Measurements from ENCODE around the gene CFAP74.

Gene CFAP74

DNA sequence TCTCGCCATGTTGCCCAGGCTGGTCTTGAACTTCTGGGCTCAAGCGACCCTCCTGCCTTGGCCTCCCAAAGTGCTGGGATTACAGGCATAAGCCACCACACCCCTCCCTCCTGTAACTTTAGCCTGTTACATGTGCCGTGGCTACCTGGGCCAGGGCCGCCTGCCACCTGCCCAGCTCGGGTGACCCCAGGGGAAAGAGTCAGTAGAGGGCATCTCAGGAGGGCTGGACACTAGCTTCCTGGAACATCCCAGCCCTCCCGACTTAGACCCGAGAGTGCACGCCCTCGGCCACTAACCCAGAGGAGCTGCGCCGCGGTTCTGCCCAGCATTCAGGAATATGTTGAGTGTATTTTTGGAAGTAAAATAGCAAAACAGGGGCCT, 44.1 kb downstream of the CFAP74 start:
- Histone ChIP-seq H3K4me3 (ENCODE audit: low read depth in 1 of 2, low read length in 2 of 2) (no peak overlapping the region), H2AFZ (ENCODE audit: low read depth, low read length) (no peak overlapping the region), H3K27ac (ENCODE audit: low read length) (no peak overlapping the region), H3K4me2 (ENCODE audit: insufficient read depth, low read length) (no peak overlapping the region), H3K9ac (ENCODE audit: low read depth, low read length) (no peak overlapping the region), H4K20me1 (ENCODE audit: insufficient read depth, low read length) (peaks cover 5% of the 10 kb centered on the region; the same call in 1 of the 2 replicates), H3K27me3 (ENCODE audit: insufficient read depth, low read length, poor library complexity) (no peaks in the 10 kb centered on the region), H3K9me3 (ENCODE audit: insufficient read depth, low read length, severe bottlenecking) (no peaks in the 10 kb centered on the region), H3K36me3 (ENCODE audit: insufficient read depth, low read length) (no peaks in the 10 kb centered on the region), H3K79me2 (ENCODE audit: insufficient read depth, low read length) (no peaks in the 10 kb centered on the region), H3K4me1 (ENCODE audit: insufficient read depth, low read length) (no peaks in the 10 kb centered on the region)
- no peak for ATAC-seq (ENCODE audit: insufficient read depth, low read depth)
- DNase-seq, result no peak
- TF ChIP-seq, protein P1, sequence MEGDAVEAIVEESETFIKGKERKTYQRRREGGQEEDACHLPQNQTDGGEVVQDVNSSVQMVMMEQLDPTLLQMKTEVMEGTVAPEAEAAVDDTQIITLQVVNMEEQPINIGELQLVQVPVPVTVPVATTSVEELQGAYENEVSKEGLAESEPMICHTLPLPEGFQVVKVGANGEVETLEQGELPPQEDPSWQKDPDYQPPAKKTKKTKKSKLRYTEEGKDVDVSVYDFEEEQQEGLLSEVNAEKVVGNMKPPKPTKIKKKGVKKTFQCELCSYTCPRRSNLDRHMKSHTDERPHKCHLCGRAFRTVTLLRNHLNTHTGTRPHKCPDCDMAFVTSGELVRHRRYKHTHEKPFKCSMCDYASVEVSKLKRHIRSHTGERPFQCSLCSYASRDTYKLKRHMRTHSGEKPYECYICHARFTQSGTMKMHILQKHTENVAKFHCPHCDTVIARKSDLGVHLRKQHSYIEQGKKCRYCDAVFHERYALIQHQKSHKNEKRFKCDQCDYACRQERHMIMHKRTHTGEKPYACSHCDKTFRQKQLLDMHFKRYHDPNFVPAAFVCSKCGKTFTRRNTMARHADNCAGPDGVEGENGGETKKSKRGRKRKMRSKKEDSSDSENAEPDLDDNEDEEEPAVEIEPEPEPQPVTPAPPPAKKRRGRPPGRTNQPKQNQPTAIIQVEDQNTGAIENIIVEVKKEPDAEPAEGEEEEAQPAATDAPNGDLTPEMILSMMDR (IDR thresholded peaks at IDR 0.05; ENCODE audit: borderline replicate concordance, extremely low read depth, low read length, poor library complexity, severe bottlenecking), result no peak
- TF ChIP-seq EZH2 (IDR thresholded peaks at IDR 0.05; ENCODE audit: borderline replicate concordance, low read depth, low read length, severe bottlenecking), result no peak

DNA sequence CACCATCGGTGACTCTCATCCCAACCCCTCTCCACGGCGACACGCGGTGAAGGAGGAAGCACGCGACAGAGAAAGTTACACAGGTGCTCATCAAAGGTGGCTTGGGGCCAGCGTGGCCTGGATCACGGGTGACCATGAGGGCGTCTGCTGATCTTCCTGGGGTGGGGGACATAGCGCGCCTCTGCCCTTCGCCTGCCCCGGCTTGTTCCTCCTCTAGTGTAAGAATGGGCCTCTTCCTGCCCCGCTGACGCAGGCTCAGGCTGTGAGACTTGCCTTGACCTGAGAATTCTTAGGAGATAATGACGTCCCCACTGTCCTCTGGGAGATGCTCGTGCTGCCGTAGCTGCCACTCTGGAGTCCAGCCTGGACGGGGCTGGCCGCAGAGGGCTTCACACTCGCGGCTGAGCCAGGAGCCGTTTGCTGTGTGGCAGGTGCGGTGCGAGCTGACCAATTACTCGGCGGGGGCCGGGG, 45.5 kb downstream of the CFAP74 start:
- Histone ChIP-seq H3K36me3 (ENCODE audit: insufficient read depth, low read length) (no peaks in the 10 kb centered on the region), H2AFZ (ENCODE audit: low read depth, low read length) (no peak overlapping the region), H3K27ac (ENCODE audit: low read length) (no peak overlapping the region), H3K4me2 (ENCODE audit: insufficient read depth, low read length) (no peak overlapping the region), H3K4me3 (ENCODE audit: low read depth in 1 of 2, low read length in 2 of 2) (no peak overlapping the region), H3K9me3 (ENCODE audit: insufficient read depth, low read length, severe bottlenecking) (no peaks in the 10 kb centered on the region), H3K9ac (ENCODE audit: low read depth, low read length) (no peak overlapping the region), H4K20me1 (ENCODE audit: insufficient read depth, low read length) (peaks cover 5% of the 10 kb centered on the region; the same call in 1 of the 2 replicates), H3K4me1 (ENCODE audit: insufficient read depth, low read length) (no peaks in the 10 kb centered on the region), H3K27me3 (ENCODE audit: insufficient read depth, low read length, poor library complexity) (no peaks in the 10 kb centered on the region), H3K79me2 (ENCODE audit: insufficient read depth, low read length) (no peaks in the 10 kb centered on the region)
- no peak for DNase-seq
- no peak for ATAC-seq (ENCODE audit: insufficient read depth, low read depth)
- TF ChIP-seq, protein P1 (IDR thresholded peaks at IDR 0.05; ENCODE audit: borderline replicate concordance, extremely low read depth, low read length, poor library complexity, severe bottlenecking), result no peak
- TF ChIP-seq EZH2 (IDR thresholded peaks at IDR 0.05; ENCODE audit: borderline replicate concordance, low read depth, low read length, severe bottlenecking), result no peak

GRCh38 chr1:1957533-1957961, 46.0 kb downstream of the CFAP74 start:
- Histone ChIP-seq H3K27ac (ENCODE audit: low read length) (no peak overlapping the region), H3K9me3 (ENCODE audit: insufficient read depth, low read length, severe bottlenecking) (no peaks in the 10 kb centered on the region), H3K36me3 (ENCODE audit: insufficient read depth, low read length) (no peaks in the 10 kb centered on the region), H3K4me2 (ENCODE audit: insufficient read depth, low read length) (no peak overlapping the region), H3K79me2 (ENCODE audit: insufficient read depth, low read length) (no peaks in the 10 kb centered on the region), H3K4me1 (ENCODE audit: insufficient read depth, low read length) (no peaks in the 10 kb centered on the region), H2AFZ (ENCODE audit: low read depth, low read length) (no peak overlapping the region), H3K4me3 (ENCODE audit: low read depth in 1 of 2, low read length in 2 of 2) (no peak overlapping the region), H4K20me1 (ENCODE audit: insufficient read depth, low read length) (peaks cover 5% of the 10 kb centered on the region; the same call in 1 of the 2 replicates), H3K9ac (ENCODE audit: low read depth, low read length) (no peak overlapping the region), H3K27me3 (ENCODE audit: insufficient read depth, low read length, poor library complexity) (no peaks in the 10 kb centered on the region)
- TF ChIP-seq, protein P1 (IDR thresholded peaks at IDR 0.05; ENCODE audit: borderline replicate concordance, extremely low read depth, low read length, poor library complexity, severe bottlenecking), result no peak
- TF ChIP-seq EZH2 (IDR thresholded peaks at IDR 0.05; ENCODE audit: borderline replicate concordance, low read depth, low read length, severe bottlenecking), result no peak
- DNase-seq (no peak), ATAC-seq (ENCODE audit: insufficient read depth, low read depth) (no peak)

Data from DND-41 (cell line).